ENCODE data around the gene ZNF628. TPM values are rescaled to one million over a fixed set of nuclear protein-coding genes. Genes with fewer than 3 reads are reported as not detected.

Gene ZNF628
- total and polyA plus RNA-seq, 2 of the 8 experiments (the other 6 are each of a cell fraction or from before 2014, with no cell fraction given) = 1.7 to 10.8 TPM

DNA sequence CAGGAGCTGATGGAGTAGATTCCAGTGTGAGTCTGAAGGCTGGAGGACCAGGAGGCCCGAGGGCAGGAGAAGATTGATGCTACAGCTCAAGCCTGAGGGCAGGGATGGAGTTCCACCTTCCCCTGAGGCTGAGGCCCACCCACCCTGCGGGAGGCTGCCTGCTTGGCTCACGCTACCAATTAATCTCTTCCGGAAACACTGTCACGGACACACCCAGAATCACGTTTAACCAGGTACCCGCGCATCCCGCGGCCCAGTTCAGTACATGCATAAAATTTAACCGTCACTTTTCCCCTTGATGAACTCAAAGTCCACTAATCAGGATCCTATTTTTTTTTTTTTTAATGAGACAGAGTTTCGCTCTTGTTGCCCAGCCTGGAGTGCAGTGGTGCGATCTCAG, 5.2 kb upstream of the ZNF628 start (continued):
- TF ChIP-seq RAD21 (IDR thresholded peaks at IDR 0.05 in 1 of 2, conservative IDR thresholded peaks at IDR 0.05 in 1 of 2; ENCODE audit: low read depth in 2 of 2, low read length in 2 of 2) (no peak), TCF12 (IDR thresholded peaks at IDR 0.05; ENCODE audit: low read depth, low read length) (no peak), ASH2L (IDR thresholded peaks at IDR 0.05; ENCODE audit: low read length) (no peak)
